NK-92 (cell line): Measurements from ENCODE around the gene HADHB.
A peak's percentile ranks its signal among the peaks of the same experiment; 100 is the strongest.
"Not testable (repeated sequence)": the region's sequence is repeated elsewhere in the genome, so short reads cannot be mapped to it uniquely, and the experiment has no call there.

Experiments
- DNase-seq: peaks from one replicate; lab custom pipeline; 2025; ENCODE audit not compliant: unreplicated experiment; lab: John Stamatoyannopoulos, UW

The HADHB gene

GRCh38 chr2:26327291-26328272 lies 82.8 kb downstream of the HADHB start:
- DNase-seq = no peak

- not testable (repeated sequence) for DNase-seq
These were observed 84.3 kb downstream of the HADHB start for GRCh38 chr2:26329083-26329482.

GRCh38 chr2:26330114-26330549 lies 85.4 kb downstream of the HADHB start:
- peak; percentile 8 for DNase-seq

GRCh38 chr2:26330604-26331003 lies 85.9 kb downstream of the HADHB start:
- no peak for DNase-seq

GRCh38 chr2:26331321-26331720 lies 86.6 kb downstream of the HADHB start:
- DNase-seq = not testable (repeated sequence)

GRCh38 chr2:26333293-26333692 lies 88.6 kb downstream of the HADHB start:
- no peak for DNase-seq

GRCh38 chr2:26335231-26335630 lies 90.5 kb downstream of the HADHB start:
- no peak for DNase-seq

GRCh38 chr2:26336719-26337118 lies 92.0 kb downstream of the HADHB start:
- DNase-seq = no peak

GRCh38 chr2:26337298-26337697 lies 92.6 kb downstream of the HADHB start:
- no peak for DNase-seq
